Kidney epithelial cell (primary cell): Measurements from ENCODE around the gene MCM5. TPM values are rescaled to one million over a fixed set of nuclear protein-coding genes. Genes with fewer than 3 reads are reported as not detected.

ENCODE experiments used
- DNase-seq: peaks from one replicate; pipeline ENCODE4 v3.0.0-alpha.2; 2010; ENCODE audit warnings: low read depth
- H3K27me3 ChIP-seq: 2 replicates; pipeline ENCODE4 v1.6.0; 2011; ENCODE audit warnings: low read length; ENCODE audit not compliant: control insufficient read depth, insufficient read depth
- H3K36me3 ChIP-seq: 2 replicates; pipeline ENCODE4 v1.5.1; 2011; ENCODE audit warnings: low read length; ENCODE audit not compliant: control insufficient read depth, insufficient read depth
- H3K4me3 ChIP-seq: 2 replicates; pipeline ENCODE4 v1.5.1; 2011; ENCODE audit warnings: low read depth, mild to moderate bottlenecking, control low read depth, low read length
- CTCF ChIP-seq: IDR thresholded peaks from 2 replicates; pipeline ENCODE4 v1.5.1; 2011; ENCODE audit warnings: mild to moderate bottlenecking, moderate library complexity, low read length, control low read depth, inconsistent platforms; ENCODE audit not compliant: insufficient read depth, poor library complexity, severe bottlenecking
- total RNA-seq: library from RNA; depleted of rRNA; stranded (reverse); fragments of >200 nt; gene quantifications from 2 replicates; pipeline ENCODE4 v1.2.3, GENCODE V29; 2015

MCM5 gene
- total RNA-seq, result 31.5 and 34.6 TPM in 2 replicates

- no peak for TF ChIP-seq CTCF
- peak; percentile 90 for DNase-seq
- no peaks in the 10 kb centered on the region for H3K36me3 ChIP-seq
- peak within 1 kb of the TSS; percentile 94 for H3K4me3 ChIP-seq
- H3K27me3 ChIP-seq, result no peaks in the 10 kb centered on the region
Measured at GRCh38 chr22:35399678-35400500, at the start of gene MCM5. MCM5 (plus strand) TSS chr22:35400140; CDS start chr22:35400439, 299 bp downstream.

GRCh38 chr22:35350539-35351503, 49.1 kb upstream of the MCM5 start:
- Histone ChIP-seq H3K4me3 (peak overlapping the region; percentile 33), H3K27me3 (no peaks in the 10 kb centered on the region), H3K36me3 (no peaks in the 10 kb centered on the region)
- DNase-seq, result peak; percentile 63
- peak; percentile 89 for TF ChIP-seq CTCF

- no peak for DNase-seq
- no peak overlapping the region for H3K4me3 ChIP-seq
- no peaks in the 10 kb centered on the region for H3K27me3 ChIP-seq
- peak; percentile 29 for TF ChIP-seq CTCF
- no peaks in the 10 kb centered on the region for H3K36me3 ChIP-seq
Measured at GRCh38 chr22:35352214-35353111, 47.5 kb upstream of the MCM5 start.

- Histone ChIP-seq H3K27me3 (no peaks in the 10 kb centered on the region), H3K4me3 (no peak overlapping the region), H3K36me3 (no peaks in the 10 kb centered on the region)
- DNase-seq, result no peak
- TF ChIP-seq CTCF, result no peak
Measured at GRCh38 chr22:35353318-35353717, 46.6 kb upstream of the MCM5 start.

- Histone ChIP-seq H3K27me3 (no peaks in the 10 kb centered on the region), H3K4me3 (no peak overlapping the region), H3K36me3 (no peaks in the 10 kb centered on the region)
- DNase-seq, result no peak
- TF ChIP-seq CTCF, result no peak
Measured at GRCh38 chr22:35354068-35354467, 45.9 kb upstream of the MCM5 start.
